OCI-LY3 (cell line): ENCODE results near the gene XYLT2.

Experiments used
- H2AFZ ChIP-seq: fragments of 200-600, 300-600 bp; shearing (Covaris generic); 2 replicates; pipeline ENCODE4 v1.6.0; 2014; ENCODE audit warnings: antibody characterized with exemption, low read depth, low read length
- H3K27ac ChIP-seq: fragments of 200-600, 300-600 bp; sonication (generic); 2 replicates; pipeline ENCODE4 v1.5.1; 2014; ENCODE audit warnings: mild to moderate bottlenecking, low read length, moderate library complexity, mixed read lengths
- H3K27me3 ChIP-seq: fragments of 200-600, 300-600 bp; sonication (generic); 2 replicates; pipeline ENCODE4 v1.6.1; 2014; ENCODE audit warnings: low read depth, low read length, mixed read lengths
- H3K36me3 ChIP-seq: fragments of 200-600, 300-600 bp; sonication (generic); replicated peaks from 2 replicates; pipeline ENCODE3; 2014; ENCODE audit warnings: low read depth, low read length, mixed read lengths
- H3K4me1 ChIP-seq: fragments of 300-600, 200-600 bp; sonication (generic); 2 replicates; pipeline ENCODE4 v1.6.1; 2014; ENCODE audit warnings: low read length, mixed read lengths
- H3K4me2 ChIP-seq: fragments of 200-600, 300-600 bp; sonication (generic); 2 replicates; pipeline ENCODE4 v1.6.1; 2014; ENCODE audit warnings: low read length, mixed read lengths
- H3K4me3 ChIP-seq: fragments of 300-600, 200-600 bp; sonication (generic); 2 replicates; pipeline ENCODE4 v1.5.1; 2014; ENCODE audit warnings: antibody characterized with exemption, mild to moderate bottlenecking, low read length, moderate library complexity
- H3K79me2 ChIP-seq: fragments of 300-600, 200-600 bp; shearing (Covaris generic); 2 replicates; pipeline ENCODE4 v1.6.1; 2014; ENCODE audit warnings: mild to moderate bottlenecking, low read length, mixed read lengths
- H3K9ac ChIP-seq: fragments of 300-600, 200-600 bp; shearing (Covaris generic); 2 replicates; pipeline ENCODE4 v1.6.0; 2014; ENCODE audit warnings: mild to moderate bottlenecking, low read length, moderate library complexity
- H3K9me3 ChIP-seq: fragments of 200-600, 300-600 bp; shearing (Covaris generic); 2 replicates; pipeline ENCODE4 v1.6.1; 2014; ENCODE audit warnings: low read length, mixed read lengths; ENCODE audit not compliant: insufficient read depth
- H4K20me1 ChIP-seq: fragments of 200-600, 300-600 bp; sonication (generic); 2 replicates; pipeline ENCODE4 v1.6.1; 2016; ENCODE audit warnings: low read length, mixed read lengths; ENCODE audit not compliant: insufficient read depth
- CTCF ChIP-seq: fragments of 200-600, 300-600 bp; sonication (generic); IDR thresholded peaks from 2 replicates; pipeline ENCODE4 v1.5.1; 2014; ENCODE audit warnings: antibody characterized with exemption, low read length, low read depth
- EZH2phosphoT487 ChIP-seq: fragments of 200-600 bp; shearing (Covaris generic); IDR thresholded peaks from 2 replicates; pipeline ENCODE4 v1.6.1; 2018; ENCODE audit warnings: antibody characterized with exemption, mixed run types, low read depth

The XYLT2 gene

GRCh38 chr17:50348522-50349242 is 2.8 kb downstream of the XYLT2 start:
- peaks cover 28% of the 10 kb centered on the region; the same call in 1 of the 2 replicates for H4K20me1 ChIP-seq
- H3K27ac ChIP-seq: no peak overlapping the region
- no peaks in the 10 kb centered on the region for H3K36me3 ChIP-seq
- H3K4me2 ChIP-seq: no peak overlapping the region
- no peak overlapping the region for H3K9ac ChIP-seq
- H3K4me3 ChIP-seq: no peak overlapping the region
- peaks cover 16% of the 10 kb centered on the region for H3K4me1 ChIP-seq
- TF ChIP-seq CTCF (no peak), EZH2phosphoT487 (no peak)
- H3K27me3 ChIP-seq: no peaks in the 10 kb centered on the region
- peaks cover 25% of the 10 kb centered on the region for H3K79me2 ChIP-seq
- no peak overlapping the region for H2AFZ ChIP-seq
- no peaks in the 10 kb centered on the region for H3K9me3 ChIP-seq

GRCh38 chr17:50349243-50349600 is 3.3 kb downstream of the XYLT2 start:
- H3K4me3 ChIP-seq: no peak overlapping the region
- no peaks in the 10 kb centered on the region for H3K9me3 ChIP-seq
- peaks cover 16% of the 10 kb centered on the region for H3K4me1 ChIP-seq
- H3K9ac ChIP-seq: no peak overlapping the region
- no peaks in the 10 kb centered on the region for H3K27me3 ChIP-seq
- H3K27ac ChIP-seq: no peak overlapping the region
- H2AFZ ChIP-seq: no peak overlapping the region
- no peaks in the 10 kb centered on the region for H3K36me3 ChIP-seq
- no peak overlapping the region for H3K4me2 ChIP-seq
- peaks cover 25% of the 10 kb centered on the region for H3K79me2 ChIP-seq
- TF ChIP-seq CTCF (no peak), EZH2phosphoT487 (no peak)
- peaks cover 28% of the 10 kb centered on the region; the same call in 1 of the 2 replicates for H4K20me1 ChIP-seq

GRCh38 chr17:50350733-50351132 is 4.8 kb downstream of the XYLT2 start:
- H3K9me3 ChIP-seq: no peaks in the 10 kb centered on the region
- H3K36me3 ChIP-seq: peaks cover 4% of the 10 kb centered on the region
- H4K20me1 ChIP-seq: peaks cover 28% of the 10 kb centered on the region; the same call in 1 of the 2 replicates
- peaks cover 25% of the 10 kb centered on the region for H3K79me2 ChIP-seq
- no peak for TF ChIP-seq EZH2phosphoT487
- TF ChIP-seq CTCF: no peak
- no peak overlapping the region for H3K27ac ChIP-seq
- peaks cover 8% of the 10 kb centered on the region for H3K4me1 ChIP-seq
- H3K27me3 ChIP-seq: no peaks in the 10 kb centered on the region
- H3K4me2 ChIP-seq: no peak overlapping the region
- no peak overlapping the region for H2AFZ ChIP-seq
- H3K4me3 ChIP-seq: no peak overlapping the region
- H3K9ac ChIP-seq: no peak overlapping the region

GRCh38 chr17:50352072-50352692 is 6.3 kb downstream of the XYLT2 start:
- Histone ChIP-seq H3K9ac (no peak overlapping the region), H3K4me3 (no peak overlapping the region), H2AFZ (no peak overlapping the region), H3K36me3 (peaks cover 11% of the 10 kb centered on the region), H3K27me3 (no peaks in the 10 kb centered on the region), H3K4me2 (no peak overlapping the region), H4K20me1 (peaks cover 24% of the 10 kb centered on the region; the same call in 1 of the 2 replicates), H3K27ac (no peak overlapping the region), H3K4me1 (peaks cover 3% of the 10 kb centered on the region), H3K79me2 (peaks cover 15% of the 10 kb centered on the region), H3K9me3 (no peaks in the 10 kb centered on the region)
- no peak for TF ChIP-seq EZH2phosphoT487
- no peak for TF ChIP-seq CTCF
